Liver (tissue), 9 donors: Measurements from ENCODE around the gene PLXNA2. TPM values are rescaled to one million over a fixed set of nuclear protein-coding genes. Genes with fewer than 3 reads are reported as not detected.

Experiments
- DNase-seq: peaks from one replicate; pipeline ENCODE4 v3.0.0-alpha.2; 2017; ENCODE audit warnings: low spot score
- H3K27ac ChIP-seq, 2 donors: one replicate each; pipeline ENCODE4 v1.7.0; 2013; ENCODE audit warnings: inconsistent platforms in 2 of 2, low read length in 2 of 2, control low read depth in 1 of 2, low read depth in 1 of 2, mild to moderate bottlenecking in 1 of 2
- H3K27me3 ChIP-seq, 4 donors: one replicate each; pipeline versions ENCODE4 v1.6.1 to v1.7.0; 2013; ENCODE audit warnings: low read length in 3 of 4, inconsistent platforms in 1 of 4, mild to moderate bottlenecking in 1 of 4, moderate library complexity in 1 of 4; ENCODE audit not compliant: control insufficient read depth in 4 of 4, insufficient read depth in 4 of 4
- H3K36me3 ChIP-seq, 4 donors: one replicate each; pipeline versions ENCODE4 v1.6.1 to v1.7.0; 2013; ENCODE audit warnings: low read length in 3 of 4, mild to moderate bottlenecking in 3 of 4, low read depth in 1 of 4, moderate library complexity in 1 of 4; ENCODE audit not compliant: control insufficient read depth in 4 of 4, insufficient read depth in 3 of 4
- H3K4me1 ChIP-seq, 4 donors: one replicate each; pipeline versions ENCODE4 v1.6.1 to v1.7.0; 2013; ENCODE audit warnings: low read length in 3 of 4, mild to moderate bottlenecking in 3 of 4, moderate library complexity in 1 of 4; ENCODE audit not compliant: control insufficient read depth in 4 of 4, insufficient read depth in 4 of 4
- H3K4me3 ChIP-seq, 3 donors: one replicate each; pipeline versions ENCODE4 v1.6.1 to v1.7.0; 2013; ENCODE audit warnings: low read length in 3 of 3, control low read depth in 1 of 3, low read depth in 1 of 3, mild to moderate bottlenecking in 1 of 3
- H3K9ac ChIP-seq, 2 donors: one replicate each; pipeline ENCODE4 v1.7.0; 2013; ENCODE audit warnings: low read length in 2 of 2, mild to moderate bottlenecking in 2 of 2, moderate library complexity in 2 of 2, control low read depth in 1 of 2, low read depth in 1 of 2
- H3K9me3 ChIP-seq, 4 donors: one replicate each; pipeline versions ENCODE4 v1.6.1 to v1.7.0; 2013; ENCODE audit warnings: low read length in 3 of 4; ENCODE audit not compliant: control insufficient read depth in 4 of 4
- EGR1 ChIP-seq, 2 donors: IDR thresholded peaks; 2 replicates each; pipeline ENCODE4 v1.6.1; 2016 to 2018; ENCODE audit warnings: antibody characterized with exemption in 2 of 2, low read depth in 2 of 2
- FOXA1 ChIP-seq: IDR thresholded peaks from 2 replicates; pipeline ENCODE4 v1.6.1; 2016; ENCODE audit warnings: antibody characterized with exemption
- FOXA2 ChIP-seq: IDR thresholded peaks from 2 replicates; pipeline ENCODE4 v1.6.1; 2016; ENCODE audit warnings: antibody characterized with exemption
- GABPA ChIP-seq, 2 donors: IDR thresholded peaks in 1 of 2; conservative IDR thresholded peaks in 1 of 2; 2 replicates each; pipeline ENCODE4 v1.6.1; 2016; ENCODE audit warnings: antibody characterized with exemption in 2 of 2, mild to moderate bottlenecking in 1 of 2, moderate library complexity in 1 of 2
- HNF4A ChIP-seq, 2 donors: conservative IDR thresholded peaks; 2 replicates each; pipeline ENCODE4 v1.6.1; 2016; ENCODE audit warnings: antibody characterized with exemption in 2 of 2, mild to moderate bottlenecking in 2 of 2
- JUND ChIP-seq, 2 donors: IDR thresholded peaks; 2 replicates each; pipeline ENCODE4 v1.6.1; 2016; ENCODE audit warnings: antibody characterized with exemption in 2 of 2
- RAD21 ChIP-seq, 2 donors: IDR thresholded peaks; 2 replicates each; pipeline ENCODE4 v1.6.1; 2016; ENCODE audit warnings: antibody characterized with exemption in 2 of 2, mild to moderate bottlenecking in 2 of 2
- SP1 ChIP-seq: IDR thresholded peaks from 2 replicates; pipeline ENCODE4 v1.6.1; 2018; ENCODE audit warnings: antibody characterized with exemption, mild to moderate bottlenecking
- TAF1 ChIP-seq: conservative IDR thresholded peaks from 2 replicates; pipeline ENCODE4 v1.6.1; 2016; ENCODE audit warnings: antibody characterized with exemption, mild to moderate bottlenecking
- YY1 ChIP-seq: IDR thresholded peaks from 2 replicates; pipeline ENCODE4 v1.6.1; 2016; ENCODE audit warnings: antibody characterized with exemption, mild to moderate bottlenecking
- WGBS: extraction: QIAGEN DNeasy Blood & Tissue Kit; methylation state at CpG from one replicate; pipeline ENCODE4 v1.1.7; 2013; 5-methylcytosine and 5-hydroxymethylcytosine counted together
- polyA plus RNA-seq, 2 donors: library from polyadenylated mRNA; stranded (reverse) in 1 of 2; unstranded in 1 of 2; fragments of 200-250 nt in 1 of 2; fragments of >200 nt in 1 of 2; fragmentation: Nextera tagmentation in 1 of 2; extraction: Ambion mirVana in 1 of 2; gene quantifications; one replicate each; pipeline versions ENCODE4 v1.2.1 to v1.2.3, GENCODE V29; 2013 to 2015
- total RNA-seq, 2 donors: library from RNA; depleted of rRNA; stranded (reverse); fragments of >200 nt; gene quantifications; one replicate each; pipeline ENCODE4 v1.2.3, GENCODE V29; 2014
- TF ChIP-seq, protein P1 (sequence below): IDR thresholded peaks from 2 replicates; pipeline ENCODE4 v1.6.1; 2016; ENCODE audit warnings: antibody characterized with exemption
- TF ChIP-seq, protein P2 (sequence below): IDR thresholded peaks from 2 replicates; pipeline ENCODE4 v1.6.1; 2016; ENCODE audit warnings: antibody characterized with exemption
- TF ChIP-seq, protein P3 (sequence below): IDR thresholded peaks from 2 replicates; pipeline ENCODE4 v1.6.1; 2016; ENCODE audit warnings: antibody characterized with exemption, mild to moderate bottlenecking
- TF ChIP-seq, protein P4 (sequence below): IDR thresholded peaks from 2 replicates; pipeline ENCODE4 v1.6.1; 2016; ENCODE audit warnings: antibody characterized with exemption
- TF ChIP-seq, protein P5 (sequence below): fragments of 150-350 bp; IDR thresholded peaks from 2 replicates; pipeline ENCODE4 v1.5.1; 2017; ENCODE audit warnings: improper control_type of control experiment, low read depth, low read length; ENCODE audit not compliant: missing input control
- donor health status: healthy.
- donor health status: healthy.
- donor health status: healthy.
- donor health status: healthy.
- donor health status: healthy.

PLXNA2 gene
- total and polyA plus RNA-seq, 4 donors: 1.8 to 9.2 (median 2.8) TPM

DNA sequence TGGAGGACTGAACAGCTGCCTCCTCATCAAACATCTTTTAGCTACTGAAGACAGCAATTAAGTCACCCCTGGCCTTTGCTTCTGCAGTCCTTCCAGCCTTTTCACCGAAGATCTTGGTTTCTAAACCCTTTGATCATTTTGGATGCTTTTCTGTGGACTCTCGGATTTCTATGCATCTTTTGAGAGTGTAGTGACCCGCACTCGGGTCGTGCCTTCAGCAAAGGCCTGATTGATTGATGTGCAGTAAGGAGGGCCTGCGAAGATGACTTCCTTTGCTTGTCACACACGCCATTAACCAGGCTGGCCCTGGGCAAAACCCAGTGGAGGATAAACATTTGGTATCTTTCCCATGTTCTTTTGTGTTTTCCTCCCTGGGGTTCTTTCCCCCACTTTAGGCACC, 175.8 kb downstream of the PLXNA2 start (continued):
- TF ChIP-seq FOXA2 (no peak), SP1 (no peak), YY1 (no peak), TAF1 (no peak), JUND (IDR thresholded peaks at IDR 0.05) (no peak), RAD21 (IDR thresholded peaks at IDR 0.05) (no peak)
- TF ChIP-seq, protein P1, sequence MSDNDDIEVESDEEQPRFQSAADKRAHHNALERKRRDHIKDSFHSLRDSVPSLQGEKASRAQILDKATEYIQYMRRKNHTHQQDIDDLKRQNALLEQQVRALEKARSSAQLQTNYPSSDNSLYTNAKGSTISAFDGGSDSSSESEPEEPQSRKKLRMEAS: no peak
- TF ChIP-seq, protein P2, sequence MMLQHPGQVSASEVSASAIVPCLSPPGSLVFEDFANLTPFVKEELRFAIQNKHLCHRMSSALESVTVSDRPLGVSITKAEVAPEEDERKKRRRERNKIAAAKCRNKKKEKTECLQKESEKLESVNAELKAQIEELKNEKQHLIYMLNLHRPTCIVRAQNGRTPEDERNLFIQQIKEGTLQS: no peak

DNA sequence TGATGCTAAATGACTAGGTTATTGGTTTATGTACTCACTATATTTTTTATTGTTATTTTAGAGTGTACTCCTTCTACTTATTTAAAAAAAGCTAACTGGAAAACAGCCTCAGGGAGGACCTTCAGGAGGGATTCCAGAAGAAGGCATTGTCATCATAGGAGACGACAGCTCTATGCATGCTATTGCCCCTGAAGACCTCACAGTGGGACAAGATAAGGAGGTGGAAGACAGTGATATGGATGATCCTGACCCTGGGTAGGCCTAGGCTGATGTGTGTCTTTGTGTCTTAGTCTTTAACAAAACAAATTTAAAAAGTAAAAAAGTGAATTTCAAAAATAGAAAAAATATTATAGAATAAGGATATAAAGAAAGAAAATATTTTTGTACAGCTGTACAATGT, 177.6 kb downstream of the PLXNA2 start:
- TF ChIP-seq, protein P3, sequence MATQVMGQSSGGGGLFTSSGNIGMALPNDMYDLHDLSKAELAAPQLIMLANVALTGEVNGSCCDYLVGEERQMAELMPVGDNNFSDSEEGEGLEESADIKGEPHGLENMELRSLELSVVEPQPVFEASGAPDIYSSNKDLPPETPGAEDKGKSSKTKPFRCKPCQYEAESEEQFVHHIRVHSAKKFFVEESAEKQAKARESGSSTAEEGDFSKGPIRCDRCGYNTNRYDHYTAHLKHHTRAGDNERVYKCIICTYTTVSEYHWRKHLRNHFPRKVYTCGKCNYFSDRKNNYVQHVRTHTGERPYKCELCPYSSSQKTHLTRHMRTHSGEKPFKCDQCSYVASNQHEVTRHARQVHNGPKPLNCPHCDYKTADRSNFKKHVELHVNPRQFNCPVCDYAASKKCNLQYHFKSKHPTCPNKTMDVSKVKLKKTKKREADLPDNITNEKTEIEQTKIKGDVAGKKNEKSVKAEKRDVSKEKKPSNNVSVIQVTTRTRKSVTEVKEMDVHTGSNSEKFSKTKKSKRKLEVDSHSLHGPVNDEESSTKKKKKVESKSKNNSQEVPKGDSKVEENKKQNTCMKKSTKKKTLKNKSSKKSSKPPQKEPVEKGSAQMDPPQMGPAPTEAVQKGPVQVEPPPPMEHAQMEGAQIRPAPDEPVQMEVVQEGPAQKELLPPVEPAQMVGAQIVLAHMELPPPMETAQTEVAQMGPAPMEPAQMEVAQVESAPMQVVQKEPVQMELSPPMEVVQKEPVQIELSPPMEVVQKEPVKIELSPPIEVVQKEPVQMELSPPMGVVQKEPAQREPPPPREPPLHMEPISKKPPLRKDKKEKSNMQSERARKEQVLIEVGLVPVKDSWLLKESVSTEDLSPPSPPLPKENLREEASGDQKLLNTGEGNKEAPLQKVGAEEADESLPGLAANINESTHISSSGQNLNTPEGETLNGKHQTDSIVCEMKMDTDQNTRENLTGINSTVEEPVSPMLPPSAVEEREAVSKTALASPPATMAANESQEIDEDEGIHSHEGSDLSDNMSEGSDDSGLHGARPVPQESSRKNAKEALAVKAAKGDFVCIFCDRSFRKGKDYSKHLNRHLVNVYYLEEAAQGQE: no peak
- TF ChIP-seq EGR1 (IDR thresholded peaks at IDR 0.05; ENCODE audit: low read depth in 2 of 2) (no peak), RAD21 (IDR thresholded peaks at IDR 0.05) (no peak), HNF4A (conservative IDR thresholded peaks at IDR 0.05) (no peak), FOXA1 (no peak)
- TF ChIP-seq, protein P2: no peak
- TF ChIP-seq, protein P1: no peak
- 88% methylated on average over 1 of the region's 1 CpG for WGBS

DNA sequence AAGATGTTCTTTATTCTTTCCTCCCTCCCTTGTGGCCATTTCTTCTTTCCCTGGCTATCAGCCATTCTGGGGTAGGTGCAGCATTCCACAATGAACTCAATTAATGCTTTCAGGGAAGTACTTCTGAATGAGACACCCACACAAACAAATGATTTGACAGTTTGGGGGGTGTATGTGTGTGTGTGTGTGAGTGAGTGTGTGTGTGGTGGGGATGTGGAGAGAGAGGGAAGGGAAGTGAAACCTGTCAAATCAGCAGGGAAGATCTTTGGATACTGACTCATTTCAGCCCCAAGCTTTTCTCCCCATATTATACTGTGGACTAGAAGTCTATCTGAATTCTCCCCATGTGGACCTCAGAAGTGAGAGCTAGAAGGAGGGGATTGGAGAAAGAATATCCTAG, 178.3 kb downstream of the PLXNA2 start:
- Histone ChIP-seq H3K4me1 (peaks cover 0 to 6% (median under 1%) of the 10 kb centered on the region in 4 donors), H3K9me3 (no peaks in the 10 kb centered on the region), H3K4me3 (no peak overlapping the region), H3K27ac (no peak overlapping the region), H3K9ac (no peak overlapping the region), H3K27me3 (no peaks in the 10 kb centered on the region), H3K36me3 (peaks cover 0 to 1% (median 0%) of the 10 kb centered on the region in 4 donors)
- no peak for DNase-seq
- TF ChIP-seq, protein P4, sequence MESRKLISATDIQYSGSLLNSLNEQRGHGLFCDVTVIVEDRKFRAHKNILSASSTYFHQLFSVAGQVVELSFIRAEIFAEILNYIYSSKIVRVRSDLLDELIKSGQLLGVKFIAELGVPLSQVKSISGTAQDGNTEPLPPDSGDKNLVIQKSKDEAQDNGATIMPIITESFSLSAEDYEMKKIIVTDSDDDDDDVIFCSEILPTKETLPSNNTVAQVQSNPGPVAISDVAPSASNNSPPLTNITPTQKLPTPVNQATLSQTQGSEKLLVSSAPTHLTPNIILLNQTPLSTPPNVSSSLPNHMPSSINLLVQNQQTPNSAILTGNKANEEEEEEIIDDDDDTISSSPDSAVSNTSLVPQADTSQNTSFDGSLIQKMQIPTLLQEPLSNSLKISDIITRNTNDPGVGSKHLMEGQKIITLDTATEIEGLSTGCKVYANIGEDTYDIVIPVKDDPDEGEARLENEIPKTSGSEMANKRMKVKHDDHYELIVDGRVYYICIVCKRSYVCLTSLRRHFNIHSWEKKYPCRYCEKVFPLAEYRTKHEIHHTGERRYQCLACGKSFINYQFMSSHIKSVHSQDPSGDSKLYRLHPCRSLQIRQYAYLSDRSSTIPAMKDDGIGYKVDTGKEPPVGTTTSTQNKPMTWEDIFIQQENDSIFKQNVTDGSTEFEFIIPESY: no peak
- TF ChIP-seq, protein P5, sequence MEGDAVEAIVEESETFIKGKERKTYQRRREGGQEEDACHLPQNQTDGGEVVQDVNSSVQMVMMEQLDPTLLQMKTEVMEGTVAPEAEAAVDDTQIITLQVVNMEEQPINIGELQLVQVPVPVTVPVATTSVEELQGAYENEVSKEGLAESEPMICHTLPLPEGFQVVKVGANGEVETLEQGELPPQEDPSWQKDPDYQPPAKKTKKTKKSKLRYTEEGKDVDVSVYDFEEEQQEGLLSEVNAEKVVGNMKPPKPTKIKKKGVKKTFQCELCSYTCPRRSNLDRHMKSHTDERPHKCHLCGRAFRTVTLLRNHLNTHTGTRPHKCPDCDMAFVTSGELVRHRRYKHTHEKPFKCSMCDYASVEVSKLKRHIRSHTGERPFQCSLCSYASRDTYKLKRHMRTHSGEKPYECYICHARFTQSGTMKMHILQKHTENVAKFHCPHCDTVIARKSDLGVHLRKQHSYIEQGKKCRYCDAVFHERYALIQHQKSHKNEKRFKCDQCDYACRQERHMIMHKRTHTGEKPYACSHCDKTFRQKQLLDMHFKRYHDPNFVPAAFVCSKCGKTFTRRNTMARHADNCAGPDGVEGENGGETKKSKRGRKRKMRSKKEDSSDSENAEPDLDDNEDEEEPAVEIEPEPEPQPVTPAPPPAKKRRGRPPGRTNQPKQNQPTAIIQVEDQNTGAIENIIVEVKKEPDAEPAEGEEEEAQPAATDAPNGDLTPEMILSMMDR: no peak
- no peak for TF ChIP-seq FOXA1
- no peak for TF ChIP-seq YY1
- TF ChIP-seq GABPA (IDR thresholded peaks at IDR 0.05 in 1 of 2, conservative IDR thresholded peaks at IDR 0.05 in 1 of 2): no peak

More for the DNA sequence above, 177.6 kb downstream of the PLXNA2 start:
- Histone ChIP-seq H3K9me3 (no peaks in the 10 kb centered on the region), H3K27me3 (no peaks in the 10 kb centered on the region), H3K9ac (no peak overlapping the region), H3K4me1 (peaks cover 0 to 6% (median under 1%) of the 10 kb centered on the region in 4 donors), H3K4me3 (no peak overlapping the region), H3K27ac (no peak overlapping the region), H3K36me3 (peaks cover 0 to 3% (median 0%) of the 10 kb centered on the region in 4 donors)
- no peak for DNase-seq
